ENCODE results near the gene SPINK4.

The SPINK4 gene

GRCh38 chr9:33255014-33255413 is 15.0 kb downstream of the SPINK4 start:
- intact Hi-C loops (cut with DNase I): no loop called here
- DNase-seq: no peak

- intact Hi-C loops (cut with DNase I): no loop called here
Measured at GRCh38 chr9:33255471-33255870, 15.5 kb downstream of the SPINK4 start.

GRCh38 chr9:33256236-33256635 is 16.3 kb downstream of the SPINK4 start:
- intact Hi-C loops (cut with DNase I): no loop called here

More at GRCh38 chr9:33255471-33255870, 15.5 kb downstream of the SPINK4 start:
- DNase-seq: no peak

GRCh38 chr9:33257276-33257675 is 17.3 kb downstream of the SPINK4 start:
- intact Hi-C loops (cut with DNase I): no loop called here
- DNase-seq: no peak

More at GRCh38 chr9:33256236-33256635, 16.3 kb downstream of the SPINK4 start:
- DNase-seq: no peak

- no peak for DNase-seq
- intact Hi-C loops (cut with DNase I): loop anchor here (5.0 kb wide), 1 partner anchor 93 kb away; the partner anchor contains the start of gene B4GALT1
Measured at GRCh38 chr9:33260372-33260771, 20.4 kb downstream of the SPINK4 start.

- intact Hi-C loops (cut with DNase I): loop anchor here (2.0 to 5.0 kb wide), 2 partner anchors 27 to 96 kb away; partner anchors contain the start of genes B4GALT1 and NFX1
- DNase-seq: peak in 2 of 10 donors; percentile 11 to 82
Measured at GRCh38 chr9:33263131-33264002, 23.4 kb downstream of the SPINK4 start.

DNA sequence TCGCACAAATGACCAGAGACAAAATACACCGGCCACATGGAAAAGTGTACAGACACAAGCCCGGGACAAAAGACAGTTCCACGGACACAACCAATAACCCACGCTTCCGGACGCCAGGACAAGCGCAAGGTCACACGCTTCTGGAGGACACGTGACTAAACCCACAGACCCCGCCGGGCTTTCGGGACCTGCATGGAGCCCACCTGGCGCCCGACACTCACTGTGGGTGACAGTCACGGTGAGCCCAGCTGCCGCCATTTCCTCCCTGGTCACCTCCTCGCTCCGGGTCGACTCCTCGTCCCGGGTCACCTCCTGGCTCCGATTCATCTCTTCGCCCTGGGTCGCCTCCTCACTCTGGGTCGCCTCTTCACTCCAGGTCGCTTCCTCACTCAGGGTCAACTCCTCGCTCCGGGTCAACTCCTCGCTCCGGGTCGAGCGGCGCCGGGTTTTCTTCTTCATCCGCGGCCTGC is 24.1 kb downstream of the SPINK4 start:
- intact Hi-C loops (cut with DNase I): loop anchor here (2.0 to 5.0 kb wide), 2 partner anchors 27 to 97 kb away; partner anchors contain the start of genes B4GALT1 and NFX1
- DNase-seq: peak in 7 of 10 donors; percentile 14 to 91 (median 42)

DNA sequence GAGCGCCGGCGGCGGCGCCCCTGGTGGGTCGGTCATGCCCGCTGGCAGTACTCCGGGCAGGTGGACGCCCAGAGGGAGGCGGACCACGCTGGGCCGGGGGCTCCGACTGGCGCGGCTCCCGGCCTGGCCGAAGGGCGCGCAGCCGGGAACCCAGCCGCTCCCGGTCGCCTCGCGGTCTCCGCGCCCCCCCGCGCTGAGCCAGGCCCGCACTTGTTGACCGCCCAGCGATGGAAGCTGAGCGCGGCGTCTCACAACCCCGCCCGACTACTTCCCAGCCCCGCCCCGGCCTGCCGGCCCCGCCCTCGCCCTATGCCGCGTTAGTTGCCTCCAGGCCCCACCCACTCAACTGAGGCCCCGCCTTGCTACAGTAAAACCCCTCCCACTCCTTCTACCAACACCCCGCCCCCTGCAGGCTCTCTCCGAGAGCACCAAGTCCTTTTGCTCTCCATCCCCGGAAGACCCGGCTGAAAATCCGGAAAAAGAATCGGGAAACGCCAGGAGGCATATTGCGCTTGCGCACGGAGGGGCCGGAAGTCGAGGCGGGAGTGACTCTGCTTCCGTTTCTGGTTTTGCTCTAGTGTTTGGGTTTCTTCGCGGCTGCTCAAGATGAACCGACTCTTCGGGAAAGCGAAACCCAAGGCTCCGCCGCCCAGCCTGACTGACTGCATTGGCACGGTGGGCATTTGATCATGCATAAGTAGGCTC is 24.7 kb downstream of the SPINK4 start, which contains the start of the genes BAG1 and CHMP5:
Gene BAG1 (minus strand): TSS at position 236 of the 705 bp plus-strand sequence.
Gene CHMP5 (plus strand): TSS at position 577 of the 705 bp plus-strand sequence. CDS start 30 bp downstream, at position 607.
- peak; percentile 98 to 100 (median 100) for DNase-seq
- intact Hi-C loops (cut with DNase I): loop anchor here (2.0 to 5.0 kb wide), 2 partner anchors 26 to 97 kb away; partner anchors contain the start of genes B4GALT1 and NFX1

DNA sequence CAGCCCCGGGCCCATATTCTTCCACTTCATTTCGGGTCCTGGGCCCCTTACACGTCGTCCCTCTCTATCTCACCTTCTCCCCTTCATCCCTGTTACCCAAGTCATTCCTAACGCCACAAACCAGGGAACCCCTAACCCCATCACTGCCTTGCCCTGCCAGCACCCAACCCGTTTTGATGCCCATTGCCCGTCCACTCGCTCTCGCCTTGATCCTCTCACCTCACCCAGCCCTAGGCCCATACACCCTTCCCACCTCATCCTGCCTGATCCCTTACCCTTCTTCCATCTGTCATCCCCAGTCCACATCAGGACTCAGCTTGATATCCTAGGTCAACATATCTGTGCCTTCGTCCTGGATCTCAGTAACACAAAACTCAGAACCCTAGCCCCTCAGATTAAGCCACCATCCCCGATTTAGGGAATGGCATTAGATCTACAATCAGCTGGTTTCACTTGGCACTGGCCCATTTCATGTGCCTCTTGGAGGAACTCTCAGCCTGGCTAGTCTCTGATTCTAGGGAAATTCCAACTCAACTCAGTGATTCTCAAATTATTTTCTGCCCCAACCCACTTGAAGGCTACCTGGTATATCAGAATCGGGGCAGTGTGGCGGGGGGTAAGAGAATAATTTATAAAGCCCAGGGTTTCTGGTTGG is 25.4 kb downstream of the SPINK4 start:
- intact Hi-C loops (cut with DNase I): loop anchor here (2.0 kb wide), 1 partner anchor 25 kb away; the partner anchor contains the start of gene NFX1
- no peak for DNase-seq

- intact Hi-C loops (cut with DNase I): no loop called here
- DNase-seq: no peak
Measured at GRCh38 chr9:33267151-33267767, 27.3 kb downstream of the SPINK4 start.

- DNase-seq: no peak
- intact Hi-C loops (cut with DNase I): no loop called here
Measured at GRCh38 chr9:33270146-33270545, 30.2 kb downstream of the SPINK4 start.

DNA sequence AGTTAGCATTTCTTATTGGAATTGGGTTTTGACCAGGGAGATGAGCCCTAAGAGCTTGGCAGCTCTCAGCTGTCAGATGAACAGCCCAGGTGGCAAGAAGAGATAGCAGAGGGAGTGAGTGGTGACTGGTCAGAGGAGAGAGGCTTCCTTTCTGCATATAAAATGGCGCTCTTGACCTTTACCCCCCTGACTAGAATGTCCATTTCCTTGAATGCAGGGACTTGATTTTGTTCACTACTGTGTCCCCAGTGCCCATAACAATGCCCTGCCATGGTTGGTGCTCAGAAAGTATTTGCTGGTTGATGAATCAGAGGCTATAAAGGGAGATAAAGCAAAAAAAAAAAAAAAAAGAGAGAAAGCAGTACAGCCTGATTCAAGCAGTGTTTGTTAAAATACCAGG is 32.1 kb downstream of the SPINK4 start:
- intact Hi-C loops (cut with DNase I): no loop called here
- no peak for DNase-seq

DNA sequence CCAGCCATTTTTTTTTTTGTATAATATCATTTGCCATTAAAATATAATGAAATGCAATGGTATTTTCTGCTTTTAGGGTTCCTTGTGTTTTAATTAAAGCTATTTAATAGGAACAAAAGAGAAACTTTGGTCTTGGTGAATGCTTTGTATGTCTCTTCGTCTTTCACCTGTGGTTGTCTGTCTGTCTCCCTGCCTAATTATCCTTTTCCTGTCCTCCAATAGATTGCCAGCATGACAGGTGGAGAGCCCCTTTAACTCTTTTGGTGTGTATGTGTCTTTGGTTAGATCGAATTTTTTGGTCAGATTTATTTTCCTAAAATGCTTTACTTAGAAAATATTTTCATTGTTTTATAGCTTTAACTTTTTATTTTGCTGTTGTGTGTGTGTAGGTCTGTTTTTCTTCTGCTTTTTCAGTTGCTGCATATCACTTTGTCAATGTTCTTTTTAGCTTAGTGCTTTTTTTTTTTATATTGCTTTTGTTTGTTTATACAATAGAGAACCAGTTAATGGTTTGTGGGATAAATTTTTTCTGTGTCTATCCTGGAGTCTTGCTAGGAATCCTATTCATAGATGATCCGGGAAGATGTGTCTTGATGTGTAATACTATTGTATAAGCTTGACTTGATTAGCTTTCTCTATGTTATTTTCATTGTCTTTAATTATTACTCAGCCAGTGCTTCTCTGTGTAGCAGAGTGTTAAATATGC is 33.5 kb downstream of the SPINK4 start:
- intact Hi-C loops (cut with DNase I): no loop called here
- no peak for DNase-seq

DNA sequence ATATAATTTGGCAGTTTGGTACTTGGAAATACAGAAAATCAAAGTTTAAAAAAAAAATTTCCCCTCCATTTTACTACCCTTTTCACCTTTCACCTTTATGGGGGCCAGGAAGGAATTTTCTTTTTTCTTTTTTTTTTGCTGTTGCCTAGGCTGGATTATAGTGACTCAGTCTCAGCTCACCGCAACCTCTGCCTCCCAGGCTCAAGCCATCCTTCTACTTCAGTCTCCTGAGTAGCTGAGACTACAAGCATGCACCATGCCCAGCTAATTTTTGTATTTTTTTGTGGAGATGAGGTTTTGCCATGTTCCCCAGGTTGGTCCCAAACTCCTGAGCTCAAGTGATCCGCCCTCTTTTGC is 34.0 kb downstream of the SPINK4 start:
- intact Hi-C loops (cut with DNase I): no loop called here

DNA sequence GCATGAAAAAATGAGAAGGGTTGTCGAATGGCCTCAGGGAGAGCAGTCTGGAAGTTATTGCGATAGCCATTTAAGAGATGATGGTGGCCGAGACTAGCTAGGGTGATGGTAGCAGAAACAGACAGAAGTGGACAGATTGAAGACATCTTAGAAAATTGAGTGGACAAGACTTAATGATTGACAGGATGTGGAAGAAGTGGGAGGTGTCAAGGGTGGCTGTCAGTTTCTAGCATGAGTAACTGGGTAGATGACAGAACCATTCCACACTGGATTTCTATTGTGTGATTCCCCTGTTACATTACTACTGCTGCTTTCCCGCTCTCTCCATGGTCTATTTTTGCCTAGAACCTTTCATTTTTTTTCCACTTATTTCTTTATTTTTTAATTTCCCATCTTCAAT is 37.5 kb downstream of the SPINK4 start:
- intact Hi-C loops (cut with DNase I): no loop called here
- DNase-seq: no peak

More for the DNA sequence above, 34.0 kb downstream of the SPINK4 start:
- no peak for DNase-seq

DNA sequence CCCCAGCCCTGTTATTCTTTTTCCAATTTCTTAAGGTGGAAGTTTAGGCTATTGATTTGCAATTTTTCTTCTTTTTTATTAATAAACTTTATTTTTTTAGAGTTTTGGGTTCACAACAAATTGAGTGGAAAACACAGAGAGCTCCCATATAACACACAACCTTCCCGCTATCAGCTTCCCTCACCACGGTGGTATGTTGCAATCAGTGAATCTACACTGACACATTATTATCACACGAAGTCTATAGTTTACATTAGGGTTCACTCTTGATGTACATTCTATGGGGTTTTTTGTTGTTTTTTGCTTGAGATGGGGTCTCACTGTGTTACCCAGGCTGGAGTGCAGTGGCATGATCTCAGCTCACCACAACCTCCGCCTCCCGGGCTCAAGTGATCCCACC is 45.5 kb downstream of the SPINK4 start:
- no peak for DNase-seq
- intact Hi-C loops (cut with DNase I): no loop called here

- intact Hi-C loops (cut with DNase I): no loop called here
- DNase-seq: peak in 3 of 10 donors; percentile 25 to 62 (median 28)
Measured at GRCh38 chr9:33287087-33287490, 47.1 kb downstream of the SPINK4 start.

DNA sequence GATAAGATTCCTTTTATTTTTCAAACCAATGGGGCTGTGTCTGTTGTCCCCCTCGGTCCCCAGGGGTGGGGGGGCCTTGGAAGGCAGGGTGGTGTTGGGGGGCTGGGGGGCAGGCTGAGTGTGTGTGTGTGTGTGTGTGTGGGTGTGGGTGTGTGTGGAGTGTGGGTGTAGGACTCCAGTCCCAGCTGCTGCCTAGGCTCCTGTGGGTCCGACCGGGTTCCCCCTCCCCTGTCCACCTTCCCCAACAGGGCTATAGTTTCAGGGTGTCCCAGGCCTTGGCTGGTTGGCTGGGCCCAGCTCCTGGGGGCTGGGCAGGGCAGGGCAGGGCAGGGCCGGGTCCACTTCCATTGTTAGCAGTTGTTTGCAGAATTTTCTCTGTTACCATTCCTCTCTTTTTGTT is 48.3 kb downstream of the SPINK4 start:
- DNase-seq: peak in 1 of 10 donors; percentile 63
- intact Hi-C loops (cut with DNase I): no loop called here

DNA sequence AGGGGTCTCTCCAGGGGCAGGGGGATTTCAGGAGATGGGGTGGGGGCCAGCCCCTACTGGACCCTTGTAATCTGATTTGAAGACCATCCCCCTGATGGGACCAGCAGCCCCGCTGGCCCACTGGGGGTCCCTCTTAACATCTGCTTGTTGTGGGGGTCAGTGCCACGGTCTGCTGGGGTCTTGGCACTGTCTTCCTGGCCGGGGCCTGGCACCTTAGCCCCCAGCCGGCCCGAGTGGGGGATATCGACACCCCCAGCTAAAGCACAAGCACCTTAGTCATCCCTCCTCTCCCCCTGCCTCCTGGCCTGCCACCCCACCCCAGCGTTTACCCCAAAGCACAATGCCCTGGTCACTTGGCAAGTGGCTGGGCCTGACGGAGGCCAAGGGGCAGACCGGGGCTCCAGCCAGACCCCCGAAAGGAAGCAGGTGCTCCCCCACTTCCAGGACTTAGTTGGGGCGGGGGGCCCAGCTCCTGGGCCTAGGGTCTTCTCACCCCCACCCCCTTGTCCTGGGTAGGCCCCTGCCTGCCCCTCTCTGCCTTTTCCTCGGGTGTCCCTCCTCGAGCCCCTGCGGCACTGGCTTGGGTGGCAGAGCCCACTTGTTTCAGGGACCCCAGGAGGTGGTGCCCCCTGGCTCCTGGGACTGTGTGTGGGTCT is 49.0 kb downstream of the SPINK4 start:
- DNase-seq: peak in 1 of 10 donors; percentile 73
- intact Hi-C loops (cut with DNase I): no loop called here

Data from posterior cingulate gyrus (tissue), 11 donors.